Measurements from ENCODE around the gene SNRNP40.

Gene SNRNP40

GRCh38 chr1:31230378-31230777 is 66.2 kb downstream of the SNRNP40 start:
- no peak for DNase-seq (ENCODE audit: low spot score)

- DNase-seq (ENCODE audit: low spot score), result no peak
These were observed 67.6 kb downstream of the SNRNP40 start for GRCh38 chr1:31228986-31229385.

GRCh38 chr1:31227891-31228568 is 68.6 kb downstream of the SNRNP40 start:
- DNase-seq (ENCODE audit: low spot score), result no peak

- DNase-seq (ENCODE audit: low spot score), result no peak
These were observed 72.5 kb downstream of the SNRNP40 start for GRCh38 chr1:31224068-31224467.

- no peak for DNase-seq (ENCODE audit: low spot score)
These were observed 74.4 kb downstream of the SNRNP40 start for GRCh38 chr1:31222176-31222575.

- DNase-seq (ENCODE audit: low spot score), result no peak
These were observed 75.5 kb downstream of the SNRNP40 start for GRCh38 chr1:31221072-31221471.

GRCh38 chr1:31219489-31219888 is 77.1 kb downstream of the SNRNP40 start:
- DNase-seq (ENCODE audit: low spot score), result no peak

GRCh38 chr1:31218705-31219104 is 77.9 kb downstream of the SNRNP40 start:
- no peak for DNase-seq (ENCODE audit: low spot score)

GRCh38 chr1:31216016-31216415 is 80.6 kb downstream of the SNRNP40 start:
- no peak for DNase-seq (ENCODE audit: low spot score)

- no peak for DNase-seq (ENCODE audit: low spot score)
These were observed 81.5 kb downstream of the SNRNP40 start for GRCh38 chr1:31215065-31215570.

GRCh38 chr1:31214316-31215064 is 82.1 kb downstream of the SNRNP40 start:
- DNase-seq (ENCODE audit: low spot score), result no peak

Data from hepatic stellate cell (primary cell).